Activated CD8-positive, alpha-beta memory T cell treated with anti-CD3 and anti-CD28 coated beads for 36 hours (primary cell): Measurements from ENCODE around the gene NCK2. TPM values are rescaled to one million over a fixed set of nuclear protein-coding genes. Genes with fewer than 3 reads are reported as not detected.
"Not testable (repeated sequence)": the region's sequence is repeated elsewhere in the genome, so short reads cannot be mapped to it uniquely, and the experiment has no call there.

Experiments
- CTCF ChIA-PET: fragments of 350-600 bp; sonication (Branson Sonifier 250); formaldehyde crosslinking; loops from one replicate; lab custom pipeline; 2021; ENCODE audit warnings: antibody characterized with exemption; lab: Charles Lee
- POLR2A ChIA-PET: fragments of 350-600 bp; sonication (Branson Sonifier 250); formaldehyde crosslinking; loops from one replicate; lab custom pipeline; 2021; ENCODE audit warnings: antibody characterized with exemption; lab: Charles Lee
- total RNA-seq, 2 experiments: library from RNA; stranded (reverse); gene quantifications; one replicate each; pipeline ENCODE4 v1.2.3, GENCODE V29; 2021

The NCK2 gene
- total RNA-seq, 2 experiments from 2014 or later = 58.5 to 59.3 TPM

GRCh38 chr2:105768176-105768575 lies 23.5 kb downstream of the NCK2 start:
- ChIA-PET POLR2A (interaction anchor here (0.6 kb wide), 1 partner anchor 24 kb away, joined by 3 read pairs; the partner anchor contains the start of gene NCK2), CTCF (interaction anchor here (0.7 to 1.4 kb wide), 2 partner anchors 15 to 21 kb away, joined by 3 to 4 read pairs; no protein-coding TSS in a partner anchor)

- POLR2A ChIA-PET = no interaction called here
- CTCF ChIA-PET = interaction anchor here (1.4 kb wide), 1 partner anchor 14 kb away, joined by 4 read pairs; no protein-coding TSS in a partner anchor
These were observed 24.3 kb downstream of the NCK2 start for GRCh38 chr2:105768961-105769452.

- POLR2A ChIA-PET = no interaction called here
- CTCF ChIA-PET = interaction anchor here (1.4 kb wide), 1 partner anchor 14 kb away, joined by 4 read pairs; no protein-coding TSS in a partner anchor
These were observed 24.8 kb downstream of the NCK2 start for GRCh38 chr2:105769504-105769903.

- ChIA-PET CTCF (no interaction called here), POLR2A (no interaction called here)
These were observed 25.4 kb downstream of the NCK2 start for GRCh38 chr2:105770149-105770548.

GRCh38 chr2:105771291-105771690 lies 26.6 kb downstream of the NCK2 start:
- POLR2A ChIA-PET = not testable (repeated sequence)
- CTCF ChIA-PET = interaction anchor here (1.3 to 1.4 kb wide), 2 partner anchors 11 to 16 kb away, joined by 3 read pairs; no protein-coding TSS in a partner anchor

GRCh38 chr2:105771836-105772235 lies 27.1 kb downstream of the NCK2 start:
- POLR2A ChIA-PET = no interaction called here

GRCh38 chr2:105772362-105772761 lies 27.6 kb downstream of the NCK2 start:
- POLR2A ChIA-PET = interaction anchor here (1.0 kb wide), 1 partner anchor 18 kb away, joined by 4 read pairs; no protein-coding TSS in a partner anchor

More at GRCh38 chr2:105771836-105772235, 27.1 kb downstream of the NCK2 start:
- CTCF ChIA-PET = interaction anchor here (1.3 to 1.4 kb wide), 2 partner anchors 10 to 15 kb away, joined by 3 read pairs; no protein-coding TSS in a partner anchor

GRCh38 chr2:105773568-105773967 lies 28.9 kb downstream of the NCK2 start:
- CTCF ChIA-PET = no interaction called here
- POLR2A ChIA-PET = no interaction called here

More at GRCh38 chr2:105772362-105772761, 27.6 kb downstream of the NCK2 start:
- CTCF ChIA-PET = interaction anchor here (1.3 kb wide), 1 partner anchor 10 kb away, joined by 3 read pairs; no protein-coding TSS in a partner anchor

GRCh38 chr2:105774781-105775337 lies 30.1 kb downstream of the NCK2 start:
- ChIA-PET POLR2A (interaction anchor here (1.4 kb wide), 1 partner anchor 12 kb away, joined by 4 read pairs; no protein-coding TSS in a partner anchor), CTCF (interaction anchor here (0.9 kb wide), 1 partner anchor 21 kb away, joined by 3 read pairs; no protein-coding TSS in a partner anchor)

GRCh38 chr2:105775809-105776559 lies 31.3 kb downstream of the NCK2 start:
- ChIA-PET CTCF (interaction anchor here (0.9 to 1.9 kb wide), 2 partner anchors 11 to 19 kb away, joined by 3 to 7 read pairs; no protein-coding TSS in a partner anchor), POLR2A (interaction anchor here (0.6 to 1.4 kb wide), 3 partner anchors 11 to 62 kb away, joined by 3 to 4 read pairs (median 3); no protein-coding TSS in a partner anchor)

- CTCF ChIA-PET = interaction anchor here (0.9 to 1.9 kb wide), 2 partner anchors 11 to 20 kb away, joined by 3 to 7 read pairs; no protein-coding TSS in a partner anchor
- POLR2A ChIA-PET = interaction anchor here (0.5 to 1.4 kb wide), 4 partner anchors 10 to 161 kb away, joined by 3 to 4 read pairs (median 3); no protein-coding TSS in a partner anchor
These were observed 31.8 kb downstream of the NCK2 start for GRCh38 chr2:105776560-105776928.

GRCh38 chr2:105777031-105777482 lies 32.3 kb downstream of the NCK2 start:
- POLR2A ChIA-PET = interaction anchor here (0.5 to 1.7 kb wide), 4 partner anchors 15 to 160 kb away, joined by 3 to 5 read pairs (median 3); no protein-coding TSS in a partner anchor
- CTCF ChIA-PET = interaction anchor here (0.9 to 1.9 kb wide), 2 partner anchors 10 to 20 kb away, joined by 3 to 7 read pairs; no protein-coding TSS in a partner anchor

- POLR2A ChIA-PET = interaction anchor here (1.7 kb wide), 1 partner anchor 15 kb away, joined by 5 read pairs; no protein-coding TSS in a partner anchor
- CTCF ChIA-PET = interaction anchor here (1.9 kb wide), 1 partner anchor 10 kb away, joined by 7 read pairs; no protein-coding TSS in a partner anchor
These were observed 32.9 kb downstream of the NCK2 start for GRCh38 chr2:105777506-105778055.

- POLR2A ChIA-PET = interaction anchor here (1.7 kb wide), 1 partner anchor 16 kb away, joined by 5 read pairs; no protein-coding TSS in a partner anchor
- CTCF ChIA-PET = interaction anchor here (0.5 to 1.9 kb wide), 2 partner anchors 9 to 10 kb away, joined by 3 to 7 read pairs; no protein-coding TSS in a partner anchor
These were observed 33.4 kb downstream of the NCK2 start for GRCh38 chr2:105778080-105778607.

- POLR2A ChIA-PET = no interaction called here
- CTCF ChIA-PET = interaction anchor here (1.1 kb wide), 1 partner anchor 203 kb away, joined by 6 read pairs; no protein-coding TSS in a partner anchor
These were observed 34.7 kb downstream of the NCK2 start for GRCh38 chr2:105779394-105779793.

- ChIA-PET POLR2A (no interaction called here), CTCF (no interaction called here)
These were observed 35.9 kb downstream of the NCK2 start for GRCh38 chr2:105780606-105781005.

- POLR2A ChIA-PET = no interaction called here
- CTCF ChIA-PET = interaction anchor here (1.1 kb wide), 1 partner anchor 9 kb away, joined by 3 read pairs; no protein-coding TSS in a partner anchor
These were observed 36.7 kb downstream of the NCK2 start for GRCh38 chr2:105781274-105781978.
